GM12878 (cell line): Measurements from ENCODE around the gene CLEC2L. TPM values are rescaled to one million over a fixed set of nuclear protein-coding genes. Genes with fewer than 3 reads are reported as not detected.

Experiments used
- ATAC-seq: fragments of 200-7000 bp; cut with Tn5 transposase; 3 replicates; pipeline ENCODE4 v1.9.1; 2020; ENCODE audit warnings: mild to moderate bottlenecking, moderate library complexity
- BruUV-seq: library from RNA; stranded (reverse); fragments of 400-500 nt; replicated peaks from 2 replicates; lab custom pipeline; 2021; lab: Mats Ljungman, UMichigan
- CTCF ChIA-PET: fragments of 300-600 bp; sonication (Branson Sonifier 250); formaldehyde crosslinking; extraction: SDS; loops from one replicate; lab custom pipeline; 2021; ENCODE audit warnings: inconsistent platforms; lab: Yijun Ruan, JAX
- POLR2A ChIA-PET: fragments of 350-600 bp; formaldehyde crosslinking; extraction: SDS; loops from one replicate; lab custom pipeline; 2021; ENCODE audit warnings: inconsistent platforms; lab: Charles Lee
- RAD21 ChIA-PET: fragments of 300-600 bp; sonication (Branson Sonifier 250); formaldehyde crosslinking; loops from one replicate; lab custom pipeline; 2023; ENCODE audit warnings: antibody characterized with exemption; ENCODE audit not compliant: unreplicated experiment; lab: Charles Lee
- SMC1A ChIA-PET: fragments of 300-600 bp; sonication (Branson Sonifier 250); formaldehyde crosslinking; loops from one replicate; lab custom pipeline; 2023; ENCODE audit not compliant: unreplicated experiment, uncharacterized antibody; lab: Charles Lee
- DNase-seq: peaks from one replicate; pipeline ENCODE4 v3.0.0-alpha.2; 2011; ENCODE audit warnings: low read depth, low spot score
- FAIRE-seq: peaks from 3 replicates; lab custom pipeline; 2011; peaks lifted over from hg19 to GRCh38; lab: Jason Lieb, UNC
- H2AFZ ChIP-seq: 2 replicates; pipeline ENCODE4 v1.6.0; 2011; ENCODE audit warnings: low read depth, low read length, control low read depth; ENCODE audit not compliant: control insufficient read depth
- H3K27ac ChIP-seq: 2 replicates; pipeline ENCODE4 v1.5.1; 2011; ENCODE audit warnings: control low read depth; ENCODE audit not compliant: control insufficient read depth, insufficient read depth
- H3K27me3 ChIP-seq, 2 experiments: replicated peaks in 1 of 2; 2 replicates each; pipeline versions ENCODE4 v1.6.0 to v1.6.1; 2011; ENCODE audit warnings: low read length in 1 of 2; ENCODE audit not compliant: control insufficient read depth in 2 of 2, insufficient read depth in 2 of 2
- H3K36me3 ChIP-seq, 2 experiments: 2 replicates each; pipeline ENCODE4 v1.5.1; 2011; ENCODE audit warnings: low read length in 1 of 2; ENCODE audit not compliant: control insufficient read depth in 2 of 2, insufficient read depth in 2 of 2
- H3K4me1 ChIP-seq: 2 replicates; pipeline ENCODE4 v1.6.1; 2011; ENCODE audit warnings: mild to moderate bottlenecking, low read length, moderate library complexity, mixed read lengths; ENCODE audit not compliant: control insufficient read depth, insufficient read depth
- H3K4me2 ChIP-seq: 2 replicates; pipeline ENCODE4 v1.6.0; 2011; ENCODE audit warnings: control low read depth; ENCODE audit not compliant: control insufficient read depth, insufficient read depth
- H3K4me3 ChIP-seq: fragments of 200-600 bp; sonication (generic); 2 replicates; pipeline ENCODE4 v1.5.1; 2016
- H3K79me2 ChIP-seq: 2 replicates; pipeline ENCODE4 v1.6.0; 2011; ENCODE audit warnings: low read length; ENCODE audit not compliant: control insufficient read depth, insufficient read depth
- H3K9ac ChIP-seq: 2 replicates; pipeline ENCODE4 v1.8.0; 2011; ENCODE audit warnings: low read length, control low read depth, mixed read lengths; ENCODE audit not compliant: control insufficient read depth, insufficient read depth
- H3K9me3 ChIP-seq: replicated peaks from 3 replicates; pipeline ENCODE4 v1.5.1; 2011; ENCODE audit warnings: mild to moderate bottlenecking, low read length; ENCODE audit not compliant: control insufficient read depth, insufficient read depth
- H4K20me1 ChIP-seq: 2 replicates; pipeline ENCODE4 v1.6.0; 2011; ENCODE audit not compliant: control insufficient read depth, insufficient read depth
- ATF7 ChIP-seq: fragments of 450-650 bp; IDR thresholded peaks from 2 replicates; pipeline ENCODE4 v1.6.1; 2016; ENCODE audit warnings: low read depth, mild to moderate bottlenecking
- BMI1 ChIP-seq: fragments of 450-650 bp; IDR thresholded peaks from 2 replicates; pipeline ENCODE4 v1.6.1; 2016; ENCODE audit warnings: mild to moderate bottlenecking, moderate library complexity, borderline replicate concordance
- CREB1 ChIP-seq: IDR thresholded peaks from 2 replicates; pipeline ENCODE4 v1.6.1; 2012; ENCODE audit warnings: low read depth, mild to moderate bottlenecking, inconsistent platforms
- HDAC6 ChIP-seq: fragments of 200-600 bp; sonication (generic); IDR thresholded peaks from one replicate; pipeline ENCODE4 v1.8.0; 2017; ENCODE audit warnings: antibody characterized with exemption; ENCODE audit not compliant: unreplicated experiment
- JUND ChIP-seq: IDR thresholded peaks from 2 replicates; pipeline ENCODE4 v1.6.1; 2012; ENCODE audit warnings: low read depth, mild to moderate bottlenecking, low read length, improper control_type of control experiment, moderate library complexity
- POLR2AphosphoS2 ChIP-seq: IDR thresholded peaks from 2 replicates; pipeline ENCODE4 v1.6.1; 2011; ENCODE audit warnings: low read depth, mild to moderate bottlenecking, low read length, improper control_type of control experiment, moderate library complexity
- RB1 ChIP-seq: fragments of 450-650 bp; formaldehyde crosslinking; IDR thresholded peaks from 2 replicates; pipeline ENCODE4 v1.6.1; 2017; ENCODE audit warnings: mild to moderate bottlenecking, borderline replicate concordance
- TCF7 ChIP-seq: IDR thresholded peaks from 2 replicates; pipeline ENCODE4 v1.6.1; 2014; ENCODE audit warnings: antibody characterized with exemption, borderline replicate concordance
- ZNF217 ChIP-seq: fragments of 450-650 bp; IDR thresholded peaks from 2 replicates; pipeline ENCODE4 v1.6.1; 2017; ENCODE audit warnings: antibody characterized with exemption, mild to moderate bottlenecking
- ZSCAN29 ChIP-seq: fragments of 450-650 bp; IDR thresholded peaks from 2 replicates; pipeline ENCODE4 v1.6.1; 2017; ENCODE audit warnings: mild to moderate bottlenecking, moderate library complexity
- WGBS: methylation state at CpG from one replicate; pipeline ENCODE4 v1.1.6; 2016; ENCODE audit warnings: low lambda C conversion rate; ENCODE audit not compliant: insufficient replicate concordance, insufficient coverage; ENCODE audit errors: missing lambda C conversion rate; 5-methylcytosine and 5-hydroxymethylcytosine counted together
- in situ Hi-C: fragments of 300-500 bp; cut with MboI; formaldehyde crosslinking; loops from 9 replicates; pipeline ENCODE4 v1.14.3; 2018; ENCODE audit warnings: mixed read lengths
- intact Hi-C: fragments of 100-400 bp; cut with micrococcal nuclease; formaldehyde crosslinking; loops from one replicate; pipeline ENCODE4 v1.14.2; 2022; ENCODE audit not compliant: unreplicated experiment
- polyA plus RNA-seq, 11 experiments: library from polyadenylated mRNA; depleted of rRNA in 4 of 11; unstranded in 6 of 11; stranded (reverse) in 5 of 11; fragments of >200 nt; fragmentation: Nextera tagmentation in 4 of 11; fragmentation: Illumina TruSeq in 1 of 11; extraction: Ambion mirVana in 4 of 11; extraction: Trizol in 1 of 11; gene quantifications; 1 replicate in 1 of 11; 2 replicates in 10 of 11; pipeline versions ENCODE4 v1.2.1 to v1.2.3, GENCODE V29; 2011 to 2016; ENCODE audit warnings: inconsistent platforms in 2 of 11, missing spikeins in 2 of 11, low read depth in 1 of 11
- total RNA-seq, 4 experiments: library from RNA; depleted of rRNA in 3 of 4; stranded (reverse); fragments of >200 nt in 3 of 4; fragmentation: Illumina TruSeq in 1 of 4; extraction: Trizol in 1 of 4; gene quantifications; 2 replicates each; pipeline versions ENCODE4 v1.2.1 to v1.2.3, GENCODE V29; 2013 to 2021
- TF ChIP-seq, protein P1 (sequence below), 3 experiments: IDR thresholded peaks in 2 of 3; conservative IDR thresholded peaks in 1 of 3; 2 replicates each; pipeline ENCODE4 v1.5.1; 2011; ENCODE audit warnings: low read depth in 3 of 3, low read length in 3 of 3, mild to moderate bottlenecking in 3 of 3, control low read depth in 2 of 3, moderate library complexity in 2 of 3, inconsistent platforms in 1 of 3, mixed read lengths in 1 of 3; ENCODE audit not compliant: control insufficient read depth in 2 of 3, insufficient read depth in 1 of 3; ENCODE audit errors: extremely low read depth in 1 of 3
- TF ChIP-seq, protein P2 (sequence below): IDR thresholded peaks from 2 replicates; pipeline ENCODE4 v1.6.1; 2011; ENCODE audit warnings: mild to moderate bottlenecking, low read depth, low read length, moderate library complexity; ENCODE audit not compliant: insufficient replicate concordance

Gene CLEC2L
- total and polyA plus RNA-seq, 10 of the 15 experiments (the other 5 are each of a cell fraction or from before 2014, with no cell fraction given) = not detected

DNA sequence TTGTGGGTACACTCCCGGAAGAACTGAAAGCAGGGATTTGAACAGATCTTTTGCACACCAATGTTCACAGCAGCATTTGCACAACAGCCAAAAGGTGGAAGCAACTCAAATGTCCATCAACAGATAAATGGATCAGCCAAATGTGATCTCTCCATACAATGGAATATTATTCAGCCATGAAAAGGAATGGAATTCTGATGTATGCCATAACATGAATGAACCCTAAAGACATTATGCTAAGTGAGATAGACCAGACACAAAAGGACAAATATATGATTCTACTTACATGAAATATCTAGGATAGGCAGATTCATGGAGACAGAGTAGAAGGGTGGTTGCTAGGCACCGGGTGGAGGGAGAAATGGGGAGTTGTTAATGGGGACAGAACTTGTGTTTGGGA lies 36.7 kb downstream of the CLEC2L start:
- intact Hi-C loops = no loop called here
- no peak overlapping the region for H3K4me3 ChIP-seq
- H3K27me3 ChIP-seq = no peaks in the 10 kb centered on the region
- no peak for DNase-seq
- no peaks in the 10 kb centered on the region for H3K36me3 ChIP-seq
- SMC1A ChIA-PET = no interaction called here
- no peak for TF ChIP-seq ZSCAN29
- no peak for TF ChIP-seq RB1
- TF ChIP-seq TCF7 = no peak
- no peak for TF ChIP-seq POLR2AphosphoS2
- TF ChIP-seq ATF7 = no peak
- TF ChIP-seq, protein P1, sequence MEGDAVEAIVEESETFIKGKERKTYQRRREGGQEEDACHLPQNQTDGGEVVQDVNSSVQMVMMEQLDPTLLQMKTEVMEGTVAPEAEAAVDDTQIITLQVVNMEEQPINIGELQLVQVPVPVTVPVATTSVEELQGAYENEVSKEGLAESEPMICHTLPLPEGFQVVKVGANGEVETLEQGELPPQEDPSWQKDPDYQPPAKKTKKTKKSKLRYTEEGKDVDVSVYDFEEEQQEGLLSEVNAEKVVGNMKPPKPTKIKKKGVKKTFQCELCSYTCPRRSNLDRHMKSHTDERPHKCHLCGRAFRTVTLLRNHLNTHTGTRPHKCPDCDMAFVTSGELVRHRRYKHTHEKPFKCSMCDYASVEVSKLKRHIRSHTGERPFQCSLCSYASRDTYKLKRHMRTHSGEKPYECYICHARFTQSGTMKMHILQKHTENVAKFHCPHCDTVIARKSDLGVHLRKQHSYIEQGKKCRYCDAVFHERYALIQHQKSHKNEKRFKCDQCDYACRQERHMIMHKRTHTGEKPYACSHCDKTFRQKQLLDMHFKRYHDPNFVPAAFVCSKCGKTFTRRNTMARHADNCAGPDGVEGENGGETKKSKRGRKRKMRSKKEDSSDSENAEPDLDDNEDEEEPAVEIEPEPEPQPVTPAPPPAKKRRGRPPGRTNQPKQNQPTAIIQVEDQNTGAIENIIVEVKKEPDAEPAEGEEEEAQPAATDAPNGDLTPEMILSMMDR (IDR thresholded peaks at IDR 0.05 in 2 of 3, conservative IDR thresholded peaks at IDR 0.05 in 1 of 3; ENCODE audit: control insufficient read depth in 2 of 3, extremely low read depth in 1 of 3, insufficient read depth in 1 of 3, low read depth in 3 of 3, low read length in 3 of 3) = no peak
- TF ChIP-seq BMI1 = no peak
- no peak for TF ChIP-seq HDAC6
- TF ChIP-seq, protein P2, sequence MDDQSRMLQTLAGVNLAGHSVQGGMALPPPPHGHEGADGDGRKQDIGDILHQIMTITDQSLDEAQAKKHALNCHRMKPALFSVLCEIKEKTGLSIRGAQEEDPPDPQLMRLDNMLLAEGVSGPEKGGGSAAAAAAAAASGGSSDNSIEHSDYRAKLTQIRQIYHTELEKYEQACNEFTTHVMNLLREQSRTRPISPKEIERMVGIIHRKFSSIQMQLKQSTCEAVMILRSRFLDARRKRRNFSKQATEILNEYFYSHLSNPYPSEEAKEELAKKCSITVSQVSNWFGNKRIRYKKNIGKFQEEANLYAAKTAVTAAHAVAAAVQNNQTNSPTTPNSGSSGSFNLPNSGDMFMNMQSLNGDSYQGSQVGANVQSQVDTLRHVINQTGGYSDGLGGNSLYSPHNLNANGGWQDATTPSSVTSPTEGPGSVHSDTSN = no peak
- no peak for TF ChIP-seq ZNF217
- TF ChIP-seq CREB1 = no peak
- TF ChIP-seq JUND = no peak
- POLR2A ChIA-PET = no interaction called here
- H2AFZ ChIP-seq = no peak overlapping the region
- in situ Hi-C loops = no loop called here
- BruUV-seq = no TSS peak
- H3K79me2 ChIP-seq = no peaks in the 10 kb centered on the region
- no peak for ATAC-seq
- CTCF ChIA-PET = interaction anchor here (1.1 kb wide), 1 partner anchor 443 kb away, joined by 3 read pairs; no protein-coding TSS in a partner anchor
- no peaks in the 10 kb centered on the region; the same call in 2 of the 3 replicates for H3K9me3 ChIP-seq
- H3K4me1 ChIP-seq = no peaks in the 10 kb centered on the region
- H4K20me1 ChIP-seq = no peaks in the 10 kb centered on the region
- WGBS = 97% methylated on average over 2 of the region's 2 CpGs
- no peak for FAIRE-seq
- H3K9ac ChIP-seq = no peak overlapping the region
- H3K27ac ChIP-seq = no peak overlapping the region
- RAD21 ChIA-PET = no interaction called here
- H3K4me2 ChIP-seq = no peak overlapping the region
